ENCODE results near the gene CFAP43. TPM values are rescaled to one million over a fixed set of nuclear protein-coding genes. Genes with fewer than 3 reads are reported as not detected.

The CFAP43 gene
- total and polyA plus RNA-seq, 9 of the 15 experiments (the other 6 are each of a cell fraction or from before 2014, with no cell fraction given) = 0.07 to 0.86 (median 0.11) TPM; not detected in 1

- Histone ChIP-seq H4K20me1 (replicated peaks; ENCODE audit: control insufficient read depth, insufficient read depth, low read length) (no peaks in the 10 kb centered on the region), H3K9me1 (ENCODE audit: control insufficient read depth, insufficient read depth, low read length) (no peaks in the 10 kb centered on the region), H3K27ac (ENCODE audit: extremely low read depth, low read depth, low read length) (no peak overlapping the region), H3K36me3 (ENCODE audit: control insufficient read depth, insufficient read depth, low read length) (no peaks in the 10 kb centered on the region), H3K9me3 (replicated peaks; ENCODE audit: control insufficient read depth, insufficient read depth, low read depth, low read length) (peaks cover 11% of the 10 kb centered on the region), H2AFZ (ENCODE audit: low read depth, low read length) (no peak overlapping the region), H3K79me2 (ENCODE audit: control insufficient read depth, insufficient read depth, low read length) (no peaks in the 10 kb centered on the region), H3K27me3 (ENCODE audit: control insufficient read depth in 2 of 2, insufficient read depth in 2 of 2, low read length in 2 of 2) (no peaks in the 10 kb centered on the region), H3K4me1 (replicated peaks in 1 of 2; ENCODE audit: control insufficient read depth in 2 of 2, insufficient read depth in 2 of 2, low read length in 2 of 2) (peaks cover 0 to 8% of the 10 kb centered on the region in 2 experiments; a peak in 3 of 5 replicates), H3K4me2 (ENCODE audit: insufficient read depth, low read length) (no peak overlapping the region), H3K9ac (ENCODE audit: insufficient read depth in 1 of 2, low read depth in 2 of 2, low read length in 2 of 2) (no peak overlapping the region), H3K4me3 (no peak overlapping the region)
- DNase-seq (ENCODE audit: extremely low read depth in 1 of 4, low spot score in 3 of 4) (no peak), ATAC-seq (no peak), FAIRE-seq (no peak)
- BruUV-seq (replicated peaks) = no TSS peak
- in situ Hi-C loops (cut with MboI) (no loop called here), intact Hi-C loops (cut with micrococcal nuclease) (no loop called here)
- ChIA-PET POLR2A (no interaction called here), CTCF (ENCODE audit: low intra/inter-chr PET ratio) (no interaction called here)
- TF ChIP-seq ZNF75A (CRISPR knock-in tag; IDR thresholded peaks at IDR 0.05) (no peak), RFX1 (IDR thresholded peaks at IDR 0.05) (no peak), ZNF253 (CRISPR knock-in tag; conservative IDR thresholded peaks at IDR 0.05) (no peak), ZNF507 (tag; conservative IDR thresholded peaks at IDR 0.05) (no peak), SNIP1 (IDR thresholded peaks at IDR 0.05; ENCODE audit: low read depth) (no peak), GABPB1 (CRISPR knock-in tag; IDR thresholded peaks at IDR 0.05) (no peak), KAT7 (CRISPR knock-in tag; IDR thresholded peaks at IDR 0.05; ENCODE audit: borderline replicate concordance) (no peak), ZKSCAN1 (IDR thresholded peaks at IDR 0.05; ENCODE audit: low read depth, low read length) (no peak), CREB3L1 (IDR thresholded peaks at IDR 0.05; ENCODE audit: borderline replicate concordance, low read depth) (no peak), BRF1 (IDR thresholded peaks at IDR 0.05; ENCODE audit: borderline replicate concordance, extremely low read depth, insufficient read length) (no peak), ZBTB26 (CRISPR knock-in tag; IDR thresholded peaks at IDR 0.05) (no peak), MCM7 (IDR thresholded peaks at IDR 0.05) (no peak), KDM2B (CRISPR knock-in tag; IDR thresholded peaks at IDR 0.05) (no peak)
These were observed 10.4 kb upstream of the CFAP43 start for GRCh38 chr10:104242545-104242944.
